NCI-H1092 (cell line): Measurements from ENCODE around the gene KLHL6.

ENCODE experiments used
- DNase-seq: peaks from one replicate; lab custom pipeline; 2025; lab: John Stamatoyannopoulos, UW

Gene KLHL6

DNA sequence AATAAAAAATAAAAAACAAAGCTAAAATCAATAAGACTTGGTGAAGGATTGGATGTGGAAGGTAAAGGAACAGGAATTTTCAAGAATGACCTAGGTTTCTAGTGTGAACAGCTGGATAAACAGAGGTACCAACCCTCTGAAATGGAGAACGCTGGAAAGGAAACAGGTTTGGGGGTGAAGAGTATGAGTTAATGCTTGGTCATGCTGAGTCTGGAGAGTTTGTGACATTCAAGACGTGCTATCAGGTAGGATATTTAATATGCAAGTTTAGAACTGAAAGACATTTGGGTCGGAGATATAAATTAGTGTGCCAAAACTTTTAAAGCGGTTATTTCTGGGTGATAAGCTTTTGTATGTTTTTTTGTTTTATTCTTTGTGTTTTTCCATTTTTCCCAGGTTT is 11.4 kb upstream of the KLHL6 start:
- DNase-seq, result no peak

DNA sequence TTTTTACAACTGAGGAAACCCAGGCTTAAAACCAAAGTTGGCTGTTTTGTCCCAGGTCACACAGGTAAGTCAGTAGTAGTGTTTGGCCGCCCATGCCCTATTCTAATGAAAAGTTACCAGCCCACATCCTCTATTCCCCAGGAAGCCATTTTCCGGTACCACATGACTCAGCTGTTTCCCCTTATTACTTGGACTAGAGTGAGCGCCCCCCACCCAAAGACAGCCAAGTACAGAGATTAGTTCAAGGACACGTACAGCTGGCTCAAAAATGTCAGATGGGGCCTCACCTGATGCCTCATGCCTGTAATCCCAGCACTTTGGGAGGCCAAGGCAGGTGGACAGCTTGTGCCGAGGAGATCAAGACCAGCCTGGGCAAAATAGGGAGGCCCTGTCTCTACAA is 8.5 kb upstream of the KLHL6 start:
- DNase-seq, result no peak

DNA sequence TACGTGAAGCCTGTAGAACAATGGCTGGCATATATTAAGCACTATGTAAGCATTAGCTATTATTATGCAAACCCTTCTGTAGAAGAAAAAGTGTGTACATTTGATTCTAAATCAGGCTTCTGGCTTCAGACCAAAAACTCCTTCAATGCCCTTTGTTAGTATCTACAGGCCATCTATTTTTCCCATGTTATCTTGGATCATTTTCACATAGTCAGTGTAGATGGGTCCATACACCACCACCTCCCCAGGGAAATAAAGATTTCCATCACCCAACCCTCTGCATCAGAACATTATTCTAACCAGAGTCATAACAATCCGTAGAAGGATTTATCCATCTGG is 8.0 kb upstream of the KLHL6 start:
- no peak for DNase-seq

DNA sequence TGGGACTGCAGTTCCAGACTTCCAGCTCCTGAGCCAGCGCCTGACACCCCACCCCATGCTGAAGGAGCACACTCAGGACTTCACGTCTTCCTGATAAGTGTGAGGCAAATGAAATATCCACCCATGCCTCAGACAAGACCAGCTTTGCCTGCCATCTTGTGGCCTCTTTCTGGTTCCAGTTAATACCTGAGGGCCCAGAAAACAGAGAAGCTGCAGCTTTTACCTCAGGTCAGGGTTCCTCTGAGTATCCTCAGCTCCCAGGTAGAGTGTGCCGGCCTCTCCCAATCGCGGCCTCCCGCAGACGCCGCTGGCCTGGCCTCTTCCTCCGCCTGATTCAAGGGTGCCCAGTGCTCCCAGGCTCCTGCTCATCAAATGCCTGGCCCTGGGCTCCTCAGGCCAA is 5.1 kb upstream of the KLHL6 start:
- DNase-seq, result no peak

DNA sequence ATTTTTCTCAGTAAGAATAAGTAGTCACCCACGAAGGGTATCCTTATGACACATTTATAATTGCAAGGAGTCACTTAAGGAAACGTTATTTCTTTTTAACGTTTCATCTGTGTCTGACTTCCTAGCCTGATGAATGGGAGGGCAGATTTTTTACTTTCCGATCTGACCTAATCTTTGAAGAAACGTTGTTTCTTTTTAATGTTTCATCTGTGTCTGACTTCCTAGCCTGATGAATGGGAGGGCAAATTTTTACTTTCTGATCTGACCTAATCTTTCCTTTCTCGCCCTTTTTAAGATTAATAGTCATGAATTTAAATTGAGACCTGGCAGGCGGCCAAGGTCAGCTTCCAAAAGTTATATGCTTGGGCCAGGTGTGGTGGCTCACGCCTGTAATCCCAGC is 3.0 kb upstream of the KLHL6 start:
- no peak for DNase-seq

DNA sequence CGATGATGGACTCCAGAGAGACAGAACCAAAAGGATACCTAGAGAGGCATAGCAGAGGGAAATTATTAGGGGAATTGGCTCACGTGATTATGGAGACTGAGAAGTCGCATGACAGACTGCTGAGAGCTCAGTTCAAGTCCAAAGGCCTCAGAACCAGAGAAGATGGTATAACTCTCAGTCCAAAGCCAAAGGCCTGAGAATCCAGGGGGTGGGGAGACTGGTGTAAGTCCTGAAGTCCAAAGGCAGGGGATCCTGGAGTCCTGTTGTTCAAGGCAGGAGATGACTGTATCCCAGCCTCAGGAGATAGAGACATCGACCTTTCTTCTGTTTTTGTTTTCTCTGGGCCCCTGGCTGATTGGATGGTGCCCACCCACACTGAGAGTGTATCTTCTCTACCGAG is 1.2 kb upstream of the KLHL6 start:
- DNase-seq, result no peak

DNA sequence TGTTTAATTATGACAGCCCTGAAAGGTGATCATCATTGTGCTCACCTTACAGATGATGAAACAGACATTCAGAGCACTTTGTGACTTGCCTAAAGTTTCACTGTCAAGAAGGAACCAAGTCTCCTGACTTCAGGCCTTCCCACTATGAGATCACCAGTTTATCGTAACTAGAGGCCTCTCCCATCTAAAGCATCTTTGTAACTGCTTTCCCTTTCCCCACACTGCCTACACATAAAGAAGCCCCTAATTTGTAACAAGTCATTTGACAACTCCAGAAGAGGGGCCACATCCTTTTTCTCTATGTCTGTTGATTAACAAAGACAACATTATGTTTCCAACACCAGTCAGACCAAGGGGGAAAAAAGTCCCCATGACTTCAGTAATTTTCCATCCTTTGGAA is 1.1 kb downstream of the KLHL6 start:
- no peak for DNase-seq

DNA sequence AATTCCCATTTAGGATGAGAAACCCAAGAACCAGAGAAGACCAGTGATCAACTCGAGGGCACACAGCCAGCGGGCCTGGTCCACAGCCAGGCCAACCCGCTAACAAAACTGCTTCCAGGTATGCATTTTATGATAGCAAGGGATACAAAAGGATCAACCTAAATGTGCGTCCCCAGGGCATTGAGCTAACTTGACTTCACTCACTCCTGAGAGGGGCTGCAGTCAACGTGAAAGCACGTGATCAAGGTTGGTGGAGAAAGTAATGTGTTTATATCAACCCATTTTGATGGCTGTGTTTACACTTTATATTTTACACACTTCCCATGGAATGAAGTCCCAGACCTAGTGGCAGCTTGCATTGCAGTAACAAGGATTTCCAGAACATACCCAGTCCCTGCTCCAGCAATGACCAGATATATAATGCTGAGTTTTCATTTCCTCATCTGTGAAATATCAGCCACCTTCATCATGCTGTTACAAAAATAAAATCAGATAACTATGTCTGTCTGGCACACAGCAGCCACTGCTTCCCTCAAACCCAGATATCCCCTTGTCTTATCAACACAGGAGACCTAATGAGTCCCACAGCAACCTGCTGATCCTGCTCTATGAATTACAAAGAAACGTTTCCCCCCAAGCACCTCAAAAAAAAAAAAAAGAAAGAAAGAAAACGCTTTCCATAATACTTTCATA is 2.0 kb downstream of the KLHL6 start:
- DNase-seq, result no peak

DNA sequence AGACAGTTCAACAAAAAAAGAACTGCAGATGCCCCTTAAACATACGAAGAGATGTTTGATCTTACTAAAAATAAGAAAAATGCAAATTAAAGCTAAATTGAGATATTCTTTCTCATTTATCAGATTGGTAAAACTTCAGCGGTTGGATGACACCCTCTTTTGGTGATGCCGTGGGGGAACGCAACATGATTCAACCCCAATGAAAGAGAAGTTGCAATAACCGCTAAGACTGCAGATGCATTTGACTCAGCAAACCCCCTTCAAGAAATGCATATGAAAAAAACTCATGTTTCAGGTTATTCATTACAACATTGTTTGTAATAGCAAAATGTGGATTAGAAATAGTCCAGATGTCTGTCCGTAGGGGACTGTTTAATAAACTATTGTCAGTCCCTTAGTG is 3.6 kb downstream of the KLHL6 start:
- no peak for DNase-seq

DNA sequence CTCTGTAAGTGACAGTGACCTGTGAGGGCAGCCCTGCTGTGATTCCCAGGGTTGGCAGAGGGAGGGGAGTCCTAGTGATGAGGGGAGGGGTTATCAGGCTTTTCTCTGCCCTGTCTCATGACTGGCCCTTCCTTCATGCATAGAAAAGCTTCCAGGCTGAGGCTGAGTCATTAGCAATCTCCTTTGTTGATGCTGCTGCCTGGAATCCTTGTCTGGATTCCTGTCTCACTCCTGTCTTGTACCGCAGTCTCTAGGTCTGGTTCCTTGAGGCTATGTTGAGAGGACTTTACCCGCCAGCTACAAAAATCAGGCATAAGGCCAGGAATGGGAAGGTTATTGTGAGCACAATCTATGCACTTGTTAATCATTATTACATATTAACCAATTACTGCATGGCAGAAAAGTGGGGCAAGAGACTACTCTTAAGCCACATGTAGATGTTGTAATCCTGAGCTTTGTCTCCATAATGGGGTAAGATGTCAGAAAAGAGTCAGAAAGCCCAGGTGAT is 7.2 kb downstream of the KLHL6 start:
- no peak for DNase-seq

DNA sequence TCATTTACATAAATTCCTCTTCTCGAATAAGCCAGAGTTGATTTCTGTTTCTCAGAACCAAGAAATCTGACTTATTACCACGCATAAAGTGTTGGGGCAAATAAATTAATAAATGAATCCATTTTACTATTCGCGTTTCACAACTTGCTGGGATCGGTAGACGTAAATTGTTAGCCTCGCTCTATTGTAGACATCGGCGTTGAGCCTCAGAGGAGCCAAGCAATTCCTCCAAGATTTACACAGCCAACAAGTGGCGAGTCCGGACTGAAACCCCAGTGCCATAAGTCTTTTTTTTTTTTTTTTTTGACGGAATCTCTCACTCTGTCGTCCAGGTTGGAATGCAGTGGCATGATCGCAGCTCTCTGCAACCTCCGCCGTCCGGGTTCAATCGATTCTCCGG is 8.9 kb downstream of the KLHL6 start:
- DNase-seq, result no peak

DNA sequence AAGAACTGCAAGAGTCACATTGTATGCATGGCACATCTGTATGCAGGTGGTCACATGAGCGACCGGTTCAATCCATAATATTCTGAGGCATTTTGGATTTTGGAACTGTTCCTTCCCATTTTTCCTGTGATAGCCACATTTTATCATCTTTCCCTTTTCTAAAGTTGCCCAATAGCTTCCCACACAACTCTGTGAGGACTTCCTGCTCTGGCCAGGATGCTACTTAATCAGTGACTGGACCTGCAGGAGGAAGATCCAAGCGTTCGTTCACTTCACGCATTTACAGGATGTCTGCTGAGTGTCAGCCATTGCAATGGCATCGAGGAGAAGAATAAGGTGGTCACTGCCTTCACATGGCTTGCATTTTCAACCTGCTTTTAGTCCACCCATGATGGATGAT is 9.8 kb downstream of the KLHL6 start:
- no peak for DNase-seq

DNA sequence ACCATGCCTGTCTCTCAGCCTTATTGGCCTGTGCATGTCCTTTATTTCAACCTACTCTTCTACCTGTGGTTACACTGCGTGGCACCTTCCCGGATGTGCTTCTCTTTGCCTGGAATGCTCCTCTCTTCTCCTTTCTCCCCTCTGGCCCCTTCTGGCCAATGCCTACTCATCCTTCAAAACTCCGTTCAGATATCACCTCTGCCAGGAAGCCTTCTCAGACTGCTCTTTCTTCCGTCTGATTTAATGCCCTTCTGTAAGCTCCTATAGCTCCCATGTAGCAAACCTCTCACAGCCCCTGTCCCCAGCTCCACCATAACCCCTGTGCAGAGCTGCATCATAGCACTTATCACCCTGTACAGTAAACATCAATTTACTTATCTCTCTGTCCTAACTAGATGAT is 13.2 kb downstream of the KLHL6 start:
- no peak for DNase-seq

DNA sequence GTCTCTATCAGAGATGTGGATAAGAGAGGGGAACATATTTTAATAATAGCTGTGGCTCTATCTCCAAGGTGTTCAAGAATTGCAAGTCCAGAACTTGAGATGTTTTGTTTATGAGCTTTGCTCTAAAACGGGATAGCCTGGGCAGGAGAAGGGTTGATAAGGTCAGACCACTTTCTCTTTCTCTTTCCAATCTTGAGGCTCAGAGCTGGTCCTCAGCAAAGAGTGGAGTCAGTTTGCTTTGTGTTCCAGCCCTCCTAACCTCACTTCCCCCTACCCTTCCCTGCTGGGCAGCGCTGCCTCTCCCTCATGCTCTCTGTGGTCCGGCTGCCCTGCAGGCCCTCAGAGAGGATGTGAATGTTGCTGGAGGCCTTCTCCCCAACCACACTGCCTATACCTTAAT is 13.8 kb downstream of the KLHL6 start:
- no peak for DNase-seq

DNA sequence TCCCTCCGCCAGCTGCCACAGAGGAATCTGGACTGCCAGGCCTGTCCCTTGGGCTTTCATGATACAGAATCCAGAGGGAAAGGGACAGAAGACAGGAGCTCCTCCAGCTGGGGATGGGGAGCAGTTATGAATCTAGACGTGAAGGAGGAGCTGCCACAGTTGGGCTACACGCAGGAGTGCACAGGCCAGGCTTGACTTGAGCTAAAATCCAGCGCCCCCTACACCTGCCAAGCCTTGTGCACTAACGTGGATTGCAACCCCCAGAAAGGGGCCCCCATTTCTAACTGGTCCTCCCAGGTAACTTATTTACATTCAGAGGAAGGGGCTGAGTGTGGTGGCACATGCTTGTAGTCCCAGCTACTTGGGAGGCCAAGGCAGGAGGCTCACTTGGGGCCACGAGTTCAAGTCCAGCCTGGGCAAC is 14.3 kb downstream of the KLHL6 start:
- no peak for DNase-seq

DNA sequence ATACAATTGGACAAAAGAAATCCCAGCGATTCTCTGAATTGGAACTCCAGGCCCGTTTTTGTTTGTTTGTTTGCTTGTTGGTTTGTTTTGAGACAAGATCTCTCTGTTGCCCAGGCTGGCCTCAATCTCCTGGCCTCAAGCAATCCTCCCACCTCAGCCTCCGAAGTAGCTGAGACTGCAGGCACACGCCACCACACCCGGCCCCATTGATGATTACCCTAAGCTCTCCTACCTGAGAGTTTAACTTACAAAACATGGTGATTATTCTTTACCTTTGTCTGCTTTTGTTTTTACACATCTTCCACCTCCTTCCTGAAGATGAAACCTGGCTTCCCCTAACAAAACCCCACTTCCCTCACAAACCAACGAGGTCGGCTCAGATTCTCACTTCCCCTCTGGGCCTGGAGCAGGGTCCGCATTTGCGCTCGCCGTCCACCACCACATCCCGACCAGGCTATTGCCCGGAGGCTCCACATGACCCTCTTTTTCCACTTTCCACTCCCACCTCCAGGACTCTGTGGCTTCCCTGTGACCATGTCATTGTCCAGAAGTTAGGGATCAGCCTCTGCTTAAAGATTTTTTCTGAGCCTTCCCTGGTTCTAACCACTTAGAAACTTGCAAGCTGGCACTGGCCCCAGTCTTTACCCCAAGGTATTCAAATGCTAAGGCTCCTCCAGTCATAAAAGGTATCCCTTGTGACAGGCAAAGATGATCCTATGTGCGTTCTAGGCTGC is 14.8 kb downstream of the KLHL6 start:
- DNase-seq, result no peak

DNA sequence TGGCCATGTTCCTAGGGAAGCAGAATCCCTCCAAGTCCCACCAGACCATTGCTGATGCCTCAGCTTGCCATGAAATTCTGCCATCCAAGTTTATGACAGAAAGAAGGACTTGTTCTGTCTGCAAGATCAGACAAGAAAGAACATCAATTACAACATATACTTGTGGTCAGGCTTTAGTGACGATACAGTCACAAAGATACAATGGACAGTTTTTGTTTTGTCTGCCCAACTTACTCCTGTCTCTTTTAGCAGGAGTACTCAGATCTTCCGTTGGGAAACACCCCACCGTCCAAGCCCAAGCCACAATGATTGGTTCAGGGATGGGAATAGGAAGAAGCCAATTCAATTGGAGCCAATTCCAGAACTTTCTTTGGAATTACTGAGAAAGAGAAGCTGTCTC is 15.7 kb downstream of the KLHL6 start:
- DNase-seq, result no peak

DNA sequence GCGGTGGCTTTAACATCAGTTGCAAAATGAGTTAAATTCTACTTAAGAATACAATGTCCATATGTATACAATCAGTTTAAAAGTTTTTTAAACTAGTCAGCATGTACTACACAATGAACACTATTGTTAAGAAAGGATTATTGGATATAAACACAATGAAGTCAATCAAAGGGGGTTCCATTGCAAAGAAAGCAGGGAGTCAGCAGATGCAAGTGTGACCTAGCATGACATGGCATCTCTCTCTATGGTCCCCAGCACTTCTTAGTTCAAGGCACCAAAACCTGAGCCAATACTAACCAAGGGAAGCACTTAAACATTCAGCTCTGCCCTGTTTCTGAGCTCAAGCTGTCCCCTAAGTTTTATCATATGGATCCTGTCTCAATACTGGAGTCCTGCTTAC is 17.0 kb downstream of the KLHL6 start:
- no peak for DNase-seq

DNA sequence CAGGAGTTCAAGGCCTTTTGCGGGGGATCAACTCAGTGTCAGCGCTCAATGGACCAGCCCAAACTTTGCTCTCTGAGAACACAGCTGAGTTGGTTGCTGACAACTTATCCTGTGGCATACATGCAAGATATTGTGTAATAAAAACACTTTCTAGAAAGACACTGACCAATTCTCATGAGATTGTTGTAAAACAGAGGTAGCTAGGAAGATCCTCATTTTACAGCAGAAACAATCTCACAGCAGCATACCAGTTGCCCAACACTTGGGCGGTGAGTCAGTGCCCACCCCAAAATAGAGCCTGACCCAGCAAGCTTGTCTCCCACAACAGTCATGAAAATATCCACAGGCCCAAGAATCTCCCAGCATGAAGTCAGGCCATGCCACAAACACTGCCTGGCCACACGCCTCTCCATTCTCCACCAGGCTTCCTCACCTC is 18.2 kb downstream of the KLHL6 start:
- DNase-seq, result no peak

DNA sequence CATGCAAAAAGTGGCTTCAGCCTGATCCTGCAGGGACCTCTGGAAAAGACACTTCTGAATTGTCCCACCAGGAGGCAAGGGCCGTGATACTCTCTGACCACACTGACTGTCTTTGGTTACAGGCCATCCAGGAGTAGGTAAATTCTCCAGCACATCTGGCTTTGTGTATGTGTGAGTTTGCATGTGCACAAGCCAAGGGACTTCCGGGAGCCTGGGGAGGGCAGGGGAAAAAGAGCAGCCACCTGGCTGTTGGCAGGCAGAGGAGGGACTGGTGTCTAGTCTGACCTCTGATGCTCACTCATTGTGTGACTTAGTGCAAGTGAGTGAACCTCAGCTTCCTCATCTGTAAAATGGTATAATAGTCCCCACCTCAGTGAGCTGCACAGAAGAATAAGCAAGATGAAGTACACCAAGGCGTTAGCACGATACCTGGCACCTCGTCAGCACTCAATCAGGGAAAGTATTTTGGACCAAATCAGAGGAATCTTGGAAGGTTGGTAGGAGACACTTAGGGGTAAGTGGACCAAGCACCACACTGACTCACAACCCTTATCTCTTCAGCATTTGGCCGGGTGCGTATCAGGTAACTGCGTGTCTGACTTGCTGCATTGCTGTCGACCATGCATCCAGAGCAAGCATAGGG is 19.1 kb downstream of the KLHL6 start:
- no peak for DNase-seq

DNA sequence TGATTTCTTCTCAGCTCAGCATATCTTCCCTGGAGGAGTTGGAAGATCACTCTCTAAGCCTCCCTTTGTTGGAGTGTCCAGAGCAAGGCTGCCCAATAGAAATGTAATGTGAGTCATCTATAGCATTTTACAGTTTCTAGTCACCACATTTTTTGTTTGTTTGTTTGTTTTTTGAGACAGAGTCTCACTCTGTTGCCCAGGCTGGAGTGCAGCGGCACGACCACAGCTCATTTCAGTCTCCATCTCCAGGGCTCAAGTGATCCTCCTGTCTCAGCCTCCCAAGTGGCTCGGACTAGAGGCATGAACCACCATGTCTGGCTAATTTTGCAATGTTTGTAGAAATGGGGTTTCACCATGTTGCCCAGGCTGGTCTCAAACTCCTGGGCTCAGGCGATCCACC is 21.3 kb downstream of the KLHL6 start:
- DNase-seq, result no peak

DNA sequence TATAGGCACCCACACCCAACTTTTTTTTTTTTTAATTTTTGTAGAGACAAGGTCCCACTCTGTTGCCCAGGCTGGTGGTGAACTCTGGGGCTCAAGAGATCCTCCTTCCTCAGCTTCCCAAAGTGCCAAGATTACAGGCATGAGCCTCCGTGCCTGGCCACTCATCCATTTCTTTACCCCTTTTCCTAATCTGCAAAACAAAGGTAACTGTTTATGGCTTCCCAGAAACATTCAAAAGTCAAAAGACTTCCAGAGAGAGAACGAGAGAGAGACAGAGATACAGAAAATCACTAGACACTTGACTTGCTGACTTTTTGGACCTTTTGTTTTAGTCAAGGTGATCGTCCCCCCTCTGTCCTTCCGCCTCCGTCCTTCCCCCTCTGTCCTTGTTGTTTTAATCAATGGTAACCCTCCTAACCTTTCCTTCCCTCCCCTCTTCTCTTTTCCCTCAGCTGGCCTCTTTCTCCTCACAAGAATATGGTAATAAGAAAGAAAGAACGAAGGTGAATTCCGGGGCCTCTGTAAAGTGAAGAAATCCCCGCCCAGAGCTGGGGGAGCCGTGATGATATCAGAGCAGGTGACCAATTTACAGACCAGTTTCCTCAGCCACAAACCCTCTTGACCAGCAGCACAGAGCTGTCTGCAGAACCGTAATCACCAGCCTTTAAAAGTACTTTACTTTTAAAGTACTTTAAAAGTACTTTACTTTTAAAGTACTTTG is 21.9 kb downstream of the KLHL6 start:
- DNase-seq, result no peak
